NB4 (cell line): Measurements from ENCODE around the gene CHTOP.

Experiments used
- POLR2A ChIP-seq: IDR thresholded peaks from 2 replicates; pipeline ENCODE4 v1.6.1; 2011; ENCODE audit warnings: mild to moderate bottlenecking; ENCODE audit not compliant: insufficient read length; ENCODE audit errors: extremely low read depth
- TF ChIP-seq, protein P1 (sequence below): IDR thresholded peaks from one replicate; pipeline ENCODE4 v1.5.1; 2012; ENCODE audit warnings: low read depth, low read length
- TF ChIP-seq, protein P2 (sequence below): IDR thresholded peaks from 2 replicates; pipeline ENCODE4 v1.6.1; 2011; ENCODE audit warnings: low read depth, low read length

DNA sequence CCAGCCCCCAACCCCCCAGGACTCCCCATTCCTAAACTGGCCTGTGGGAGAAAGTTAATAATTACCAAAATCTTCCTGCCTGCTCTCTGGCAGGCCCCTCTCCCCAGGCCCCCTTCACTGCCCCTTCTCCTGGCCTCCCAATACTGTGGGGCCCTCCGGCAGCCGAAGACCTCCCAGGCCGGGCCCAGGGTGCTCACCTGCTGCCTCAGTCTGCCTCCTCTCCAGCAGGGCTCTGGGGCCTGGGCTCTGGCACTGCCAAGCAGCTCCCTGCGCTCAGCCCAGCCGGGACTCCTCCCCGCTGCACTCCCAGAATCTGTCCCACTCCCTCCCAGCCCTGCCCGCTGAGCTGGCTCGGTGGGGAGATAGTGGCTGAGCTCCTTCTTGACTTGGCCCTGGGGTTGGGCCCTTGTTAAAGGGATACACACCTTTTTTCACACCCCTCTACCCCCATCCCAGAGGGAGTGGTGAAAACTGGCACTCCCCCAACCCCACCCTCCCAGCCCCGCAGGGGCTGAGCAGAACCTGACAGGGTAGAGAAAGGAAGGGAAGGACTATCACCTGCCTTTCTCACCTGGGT, 21.0 kb upstream of the CHTOP start, which contains the start of gene S100A16:
- no peak for TF ChIP-seq POLR2A
- TF ChIP-seq, protein P1, sequence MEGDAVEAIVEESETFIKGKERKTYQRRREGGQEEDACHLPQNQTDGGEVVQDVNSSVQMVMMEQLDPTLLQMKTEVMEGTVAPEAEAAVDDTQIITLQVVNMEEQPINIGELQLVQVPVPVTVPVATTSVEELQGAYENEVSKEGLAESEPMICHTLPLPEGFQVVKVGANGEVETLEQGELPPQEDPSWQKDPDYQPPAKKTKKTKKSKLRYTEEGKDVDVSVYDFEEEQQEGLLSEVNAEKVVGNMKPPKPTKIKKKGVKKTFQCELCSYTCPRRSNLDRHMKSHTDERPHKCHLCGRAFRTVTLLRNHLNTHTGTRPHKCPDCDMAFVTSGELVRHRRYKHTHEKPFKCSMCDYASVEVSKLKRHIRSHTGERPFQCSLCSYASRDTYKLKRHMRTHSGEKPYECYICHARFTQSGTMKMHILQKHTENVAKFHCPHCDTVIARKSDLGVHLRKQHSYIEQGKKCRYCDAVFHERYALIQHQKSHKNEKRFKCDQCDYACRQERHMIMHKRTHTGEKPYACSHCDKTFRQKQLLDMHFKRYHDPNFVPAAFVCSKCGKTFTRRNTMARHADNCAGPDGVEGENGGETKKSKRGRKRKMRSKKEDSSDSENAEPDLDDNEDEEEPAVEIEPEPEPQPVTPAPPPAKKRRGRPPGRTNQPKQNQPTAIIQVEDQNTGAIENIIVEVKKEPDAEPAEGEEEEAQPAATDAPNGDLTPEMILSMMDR, result no peak
- TF ChIP-seq, protein P2, sequence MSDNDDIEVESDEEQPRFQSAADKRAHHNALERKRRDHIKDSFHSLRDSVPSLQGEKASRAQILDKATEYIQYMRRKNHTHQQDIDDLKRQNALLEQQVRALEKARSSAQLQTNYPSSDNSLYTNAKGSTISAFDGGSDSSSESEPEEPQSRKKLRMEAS, result no peak
